Frontal cortex (tissue), 4 donors: ENCODE data around the gene PLEKHA8. TPM values are rescaled to one million over a fixed set of nuclear protein-coding genes. Genes with fewer than 3 reads are reported as not detected.
A peak's percentile ranks its signal among the peaks of the same experiment; 100 is the strongest.

ENCODE experiments used
- DNase-seq, 2 donors: peaks; one replicate each; pipeline ENCODE4 v3.0.0; 2012; ENCODE audit warnings: low spot score in 2 of 2
- FAIRE-seq: peaks from 2 replicates; lab custom pipeline; 2012; peaks lifted over from hg19 to GRCh38; lab: Jason Lieb, UNC
- total RNA-seq: library from RNA; depleted of rRNA; stranded (reverse); fragments of >200 nt; gene quantifications from one replicate; pipeline ENCODE4 v1.2.3, GENCODE V29; 2014
- donor health status: control.
- donor health status: control.
- donor health status: control.

PLEKHA8 gene
- total RNA-seq, 1 donor from 2014 or later, result 30.6 TPM

DNA sequence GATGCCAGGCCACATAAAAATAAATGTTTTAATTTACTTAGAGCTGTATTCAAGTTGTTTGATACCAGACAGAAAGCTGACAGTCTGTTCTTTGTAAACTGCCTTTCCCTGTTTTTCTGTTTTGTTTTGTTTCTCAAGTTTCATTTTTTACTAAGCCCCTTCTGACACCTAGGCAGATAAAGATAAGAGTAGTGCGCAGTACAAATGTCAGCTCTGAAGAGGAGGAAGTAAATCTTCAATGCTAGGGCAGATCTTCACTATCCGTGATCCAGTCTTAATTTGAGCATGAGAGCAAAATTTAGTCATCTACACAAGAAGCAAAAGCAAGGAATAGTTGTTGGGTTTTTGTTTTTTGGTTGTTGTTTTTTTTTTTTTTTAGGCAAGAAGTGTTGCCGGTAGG is 133.9 kb downstream of the PLEKHA8 start:
- no peak for FAIRE-seq
- DNase-seq, result no peak

GRCh38 chr7:30162622-30163124 is 134.5 kb downstream of the PLEKHA8 start:
- FAIRE-seq (no peak), DNase-seq (no peak)

- DNase-seq (no peak), FAIRE-seq (no peak)
Measured at GRCh38 chr7:30163231-30163894, 135.2 kb downstream of the PLEKHA8 start.

DNA sequence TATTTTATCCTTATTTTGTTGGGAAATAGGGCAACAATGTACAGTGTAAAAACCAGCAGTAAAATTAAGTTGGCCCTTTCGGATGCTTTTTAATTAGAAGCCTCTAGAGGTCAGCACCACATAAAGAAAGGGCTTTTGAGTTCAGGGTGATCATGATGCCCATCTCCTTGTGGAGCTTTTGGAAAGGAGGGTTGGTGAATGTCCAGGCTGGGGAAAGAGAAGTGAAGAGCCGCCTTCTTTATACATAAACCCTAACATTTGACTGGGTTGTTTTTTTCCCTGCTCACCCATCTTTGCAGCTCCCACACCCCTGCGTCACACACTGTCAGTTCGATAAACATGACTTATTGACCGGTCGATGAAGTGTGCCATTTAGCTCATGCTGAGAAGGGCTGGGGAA is 136.4 kb downstream of the PLEKHA8 start:
- peak in 1 of 2 donors; percentile 57 for DNase-seq
- FAIRE-seq, result peak; percentile 21

GRCh38 chr7:30165590-30165989 is 137.4 kb downstream of the PLEKHA8 start:
- FAIRE-seq (no peak), DNase-seq (no peak)

GRCh38 chr7:30166155-30166840 is 138.1 kb downstream of the PLEKHA8 start:
- DNase-seq (no peak), FAIRE-seq (no peak)

GRCh38 chr7:30166841-30167235 is 138.6 kb downstream of the PLEKHA8 start:
- no peak for FAIRE-seq
- no peak for DNase-seq

- FAIRE-seq (no peak), DNase-seq (no peak)
Measured at GRCh38 chr7:30167901-30168300, 139.7 kb downstream of the PLEKHA8 start.

DNA sequence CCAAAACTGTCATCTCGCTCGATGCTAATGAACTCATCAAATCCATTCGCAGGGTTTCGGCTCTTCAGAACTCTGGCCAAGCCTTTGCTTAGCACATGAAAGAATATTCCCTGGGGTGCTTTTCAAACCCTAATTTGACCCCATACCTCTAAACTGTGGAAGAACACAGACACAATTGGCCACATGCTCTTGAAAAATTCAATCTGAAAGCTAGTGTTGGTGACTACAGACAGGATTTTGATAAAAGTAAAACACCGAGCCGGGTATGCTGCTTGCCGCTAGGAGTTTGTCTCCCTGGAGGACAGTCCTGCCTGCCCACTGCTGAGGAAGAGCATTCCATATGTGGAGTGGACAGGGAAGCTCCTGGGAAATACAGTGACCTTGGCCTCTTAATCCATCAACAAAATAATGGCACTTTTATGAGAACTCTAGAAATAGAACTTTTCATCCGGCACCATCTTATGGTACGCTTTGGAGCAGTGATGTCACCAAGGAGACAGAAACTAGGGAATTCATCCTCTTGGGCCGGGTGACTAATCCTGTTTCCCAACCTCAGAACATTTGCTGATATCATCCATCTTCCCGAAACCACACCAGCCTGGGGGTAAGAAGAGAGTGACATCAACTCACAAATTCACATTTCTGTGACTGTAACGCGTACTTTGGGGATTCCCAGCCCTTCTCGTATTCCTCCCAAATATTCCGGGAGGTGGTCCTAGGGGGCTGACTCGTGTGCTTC is 140.8 kb downstream of the PLEKHA8 start:
- FAIRE-seq (no peak), DNase-seq (no peak)

DNA sequence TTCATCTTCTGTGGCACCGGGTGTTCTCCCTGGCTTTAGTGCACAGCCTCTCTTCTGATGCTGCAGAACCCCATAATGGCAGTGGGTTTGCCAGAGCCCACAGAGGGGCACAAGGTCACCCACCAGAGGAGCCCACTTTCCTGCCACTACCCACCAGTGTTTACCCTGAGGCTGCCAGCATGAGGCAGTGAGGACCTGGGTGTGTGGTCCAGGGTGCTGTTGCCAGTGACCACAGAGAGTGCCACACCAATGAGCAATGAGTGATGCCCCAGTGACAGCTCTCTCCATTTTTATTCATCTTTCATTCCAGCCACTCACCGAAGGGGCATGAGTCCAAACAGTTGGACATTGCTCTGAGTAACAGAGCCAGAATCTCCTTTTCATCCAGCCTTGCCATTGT is 141.4 kb downstream of the PLEKHA8 start:
- DNase-seq (no peak), FAIRE-seq (no peak)

- DNase-seq, result no peak
Measured at GRCh38 chr7:30170476-30171205, 142.4 kb downstream of the PLEKHA8 start.

GRCh38 chr7:30171766-30172447 is 143.7 kb downstream of the PLEKHA8 start:
- DNase-seq (no peak), FAIRE-seq (no peak)

More at GRCh38 chr7:30170476-30171205, 142.4 kb downstream of the PLEKHA8 start:
- FAIRE-seq, result no peak

- FAIRE-seq (no peak), DNase-seq (no peak)
Measured at GRCh38 chr7:30172451-30172850, 144.2 kb downstream of the PLEKHA8 start.

DNA sequence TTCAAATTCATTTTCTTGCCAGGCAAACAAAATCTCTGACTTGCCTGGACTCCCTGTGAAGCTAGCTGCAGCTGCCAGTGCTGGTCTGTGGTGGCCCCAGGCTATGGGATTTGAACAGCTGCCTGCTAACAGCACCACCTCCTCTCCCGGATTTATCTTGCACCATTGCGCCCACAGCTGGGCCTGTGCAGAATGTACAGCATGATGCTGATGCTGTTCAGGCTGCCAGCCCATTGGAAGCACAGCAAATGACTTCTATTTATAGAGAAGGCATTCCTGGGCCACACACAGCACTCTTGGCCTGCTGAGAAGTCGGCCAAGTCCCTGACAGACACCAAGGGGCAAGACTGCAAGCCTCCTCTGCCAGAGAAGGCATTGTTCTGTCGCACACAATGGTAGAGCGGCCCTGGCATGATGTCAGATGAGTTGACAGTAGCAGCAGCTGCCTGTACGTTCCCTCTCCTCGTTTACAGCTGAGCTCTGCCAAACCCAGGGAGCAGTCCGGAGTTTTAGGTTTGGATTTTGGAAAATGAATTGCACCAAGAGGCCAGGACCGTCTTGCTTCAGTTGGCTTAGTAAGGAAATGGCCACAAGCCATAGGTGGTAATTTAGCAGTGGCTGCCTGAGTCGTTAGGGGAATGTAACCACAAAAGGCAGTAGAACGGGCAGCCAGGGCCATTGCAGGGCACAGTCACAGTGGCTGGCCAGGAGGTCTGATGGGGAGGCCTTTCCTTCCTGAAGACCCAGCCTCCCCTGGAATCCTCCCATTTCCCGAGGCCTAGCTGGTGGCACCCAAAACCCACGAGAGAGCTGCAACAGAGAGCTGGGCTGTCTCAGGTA is 145.1 kb downstream of the PLEKHA8 start:
- FAIRE-seq, result no peak
- peak; percentile 13 to 49 for DNase-seq

- FAIRE-seq, result no peak
- no peak for DNase-seq
Measured at GRCh38 chr7:30175180-30175579, 147.0 kb downstream of the PLEKHA8 start.

- no peak for FAIRE-seq
- no peak for DNase-seq
Measured at GRCh38 chr7:30175636-30176147, 147.5 kb downstream of the PLEKHA8 start.

DNA sequence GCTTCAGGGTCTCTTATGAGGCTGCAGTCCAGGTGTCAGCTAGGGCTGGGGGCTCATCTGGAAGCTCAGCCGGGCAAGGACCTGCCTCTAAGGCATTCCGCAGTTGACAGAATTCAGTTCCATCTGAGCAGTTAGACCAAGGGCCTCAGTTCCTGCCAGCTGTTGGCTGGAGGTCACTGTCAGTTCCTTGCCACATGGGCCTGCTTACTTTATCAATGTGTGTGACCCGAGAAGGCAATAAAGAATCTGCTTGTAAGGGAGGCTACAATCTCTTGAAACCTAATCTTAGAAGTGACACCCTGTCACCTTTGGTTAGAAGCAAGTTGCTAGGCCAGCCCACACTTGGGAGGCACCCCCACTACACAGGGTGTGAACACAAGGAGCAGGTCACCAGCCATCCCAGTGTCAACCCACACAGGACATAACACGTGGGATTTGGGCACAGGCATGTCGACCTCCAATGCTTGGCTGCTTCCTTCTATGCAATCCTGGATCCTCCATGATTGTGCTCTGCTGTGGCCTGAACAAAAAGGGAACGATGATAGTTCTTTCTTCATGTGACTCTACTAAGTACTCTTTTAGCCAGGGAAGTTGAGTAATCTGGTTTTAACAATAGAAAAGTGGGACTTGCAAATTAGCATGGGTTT is 148.4 kb downstream of the PLEKHA8 start:
- no peak for DNase-seq
- no peak for FAIRE-seq

- no peak for DNase-seq
- FAIRE-seq, result no peak
Measured at GRCh38 chr7:30177186-30177585, 149.0 kb downstream of the PLEKHA8 start.
